Fibroblast of mammary gland (primary cell): ENCODE data around the gene SLC9C2.
A peak's percentile ranks its signal among the peaks of the same experiment; 100 is the strongest.
"Not testable (repeated sequence)": the region's sequence is repeated elsewhere in the genome, so short reads cannot be mapped to it uniquely, and the experiment has no call there.

Source experiments
- DNase-seq: peaks from one replicate; pipeline ENCODE4 v3.0.0-alpha.2; 2010; ENCODE audit warnings: low read depth
- H3K4me3 ChIP-seq: 2 replicates; pipeline ENCODE4 v1.5.1; 2011; ENCODE audit warnings: low read depth, mild to moderate bottlenecking, low read length, moderate library complexity; ENCODE audit not compliant: control insufficient read depth
- TF ChIP-seq, protein P1 (sequence below): conservative IDR thresholded peaks from 2 replicates; pipeline ENCODE4 v1.5.1; 2011; ENCODE audit warnings: low read depth, low read length, inconsistent platforms; ENCODE audit not compliant: control insufficient read depth, insufficient read depth

The SLC9C2 gene

DNA sequence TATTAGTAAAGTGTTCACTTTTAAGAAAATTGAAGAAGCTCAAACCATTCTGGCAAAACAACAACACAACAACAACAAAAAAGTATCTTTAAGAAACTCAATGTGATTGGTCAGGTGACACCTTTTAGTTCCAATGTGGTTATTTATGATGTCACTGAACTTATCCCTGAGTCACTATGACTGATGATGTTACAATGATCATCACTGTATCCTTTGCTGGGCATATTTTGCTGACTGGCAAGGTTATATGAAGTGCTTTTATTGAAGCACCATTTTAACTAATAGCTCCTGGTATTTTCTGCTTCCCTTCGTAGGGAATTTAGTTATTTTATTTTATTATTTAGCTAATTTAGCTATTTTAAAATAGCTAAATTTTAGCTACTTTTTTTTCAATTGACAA lies 32.2 kb upstream of the SLC9C2 start, which contains the start of gene TEX50:
TEX50 (plus strand) TSS at position 223 of the 400 bp plus-strand sequence. CDS start 184 bp downstream, outside the sequence.
- TF ChIP-seq, protein P1, sequence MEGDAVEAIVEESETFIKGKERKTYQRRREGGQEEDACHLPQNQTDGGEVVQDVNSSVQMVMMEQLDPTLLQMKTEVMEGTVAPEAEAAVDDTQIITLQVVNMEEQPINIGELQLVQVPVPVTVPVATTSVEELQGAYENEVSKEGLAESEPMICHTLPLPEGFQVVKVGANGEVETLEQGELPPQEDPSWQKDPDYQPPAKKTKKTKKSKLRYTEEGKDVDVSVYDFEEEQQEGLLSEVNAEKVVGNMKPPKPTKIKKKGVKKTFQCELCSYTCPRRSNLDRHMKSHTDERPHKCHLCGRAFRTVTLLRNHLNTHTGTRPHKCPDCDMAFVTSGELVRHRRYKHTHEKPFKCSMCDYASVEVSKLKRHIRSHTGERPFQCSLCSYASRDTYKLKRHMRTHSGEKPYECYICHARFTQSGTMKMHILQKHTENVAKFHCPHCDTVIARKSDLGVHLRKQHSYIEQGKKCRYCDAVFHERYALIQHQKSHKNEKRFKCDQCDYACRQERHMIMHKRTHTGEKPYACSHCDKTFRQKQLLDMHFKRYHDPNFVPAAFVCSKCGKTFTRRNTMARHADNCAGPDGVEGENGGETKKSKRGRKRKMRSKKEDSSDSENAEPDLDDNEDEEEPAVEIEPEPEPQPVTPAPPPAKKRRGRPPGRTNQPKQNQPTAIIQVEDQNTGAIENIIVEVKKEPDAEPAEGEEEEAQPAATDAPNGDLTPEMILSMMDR: no peak
- no peak within 1 kb of the TSS for H3K4me3 ChIP-seq
- peak; percentile 7 for DNase-seq

DNA sequence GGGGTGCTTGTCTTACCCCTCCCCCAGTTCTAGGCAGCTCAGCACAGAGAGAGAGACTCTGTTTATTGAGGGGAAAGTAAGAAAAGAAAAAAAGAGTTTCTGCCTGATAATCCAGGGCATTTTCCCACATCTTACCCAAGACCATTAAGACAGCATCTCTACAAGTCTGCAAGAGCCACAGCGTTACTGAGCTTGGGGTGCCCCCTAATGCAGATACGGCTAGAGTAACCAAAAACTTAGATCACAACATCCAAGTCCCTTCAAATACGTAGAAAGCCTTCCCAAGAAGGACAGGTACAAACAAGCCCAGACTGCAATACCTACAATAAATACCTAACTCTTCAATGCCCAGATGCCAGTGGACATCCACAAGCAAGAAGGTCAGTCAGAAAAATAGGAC lies 26.0 kb upstream of the SLC9C2 start:
- DNase-seq: peak; percentile 2
- no peak overlapping the region for H3K4me3 ChIP-seq
- TF ChIP-seq, protein P1: no peak

DNA sequence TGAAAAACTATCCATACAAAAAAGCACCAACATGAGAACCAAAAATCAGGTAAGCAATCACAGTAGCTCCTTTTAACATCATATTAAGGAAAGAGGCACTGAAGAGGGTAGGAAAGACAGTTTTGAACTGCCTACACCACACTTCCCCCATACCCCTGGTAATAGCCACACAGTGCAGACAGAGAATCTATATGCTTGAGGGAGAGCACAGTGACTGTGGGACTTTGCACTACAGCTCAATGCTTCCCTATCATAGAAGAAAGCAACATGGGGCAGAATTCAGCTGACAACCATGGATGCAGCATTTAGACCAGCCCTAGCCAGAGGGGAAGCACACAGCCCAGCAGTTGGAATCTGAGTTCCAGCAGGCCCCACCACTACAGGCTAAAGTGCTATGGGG lies 24.4 kb upstream of the SLC9C2 start:
- no peak overlapping the region for H3K4me3 ChIP-seq
- DNase-seq: no peak
- TF ChIP-seq, protein P1: no peak

GRCh38 chr1:173616859-173617258 lies 14.0 kb upstream of the SLC9C2 start:
- DNase-seq: no peak
- TF ChIP-seq, protein P1: no peak

DNA sequence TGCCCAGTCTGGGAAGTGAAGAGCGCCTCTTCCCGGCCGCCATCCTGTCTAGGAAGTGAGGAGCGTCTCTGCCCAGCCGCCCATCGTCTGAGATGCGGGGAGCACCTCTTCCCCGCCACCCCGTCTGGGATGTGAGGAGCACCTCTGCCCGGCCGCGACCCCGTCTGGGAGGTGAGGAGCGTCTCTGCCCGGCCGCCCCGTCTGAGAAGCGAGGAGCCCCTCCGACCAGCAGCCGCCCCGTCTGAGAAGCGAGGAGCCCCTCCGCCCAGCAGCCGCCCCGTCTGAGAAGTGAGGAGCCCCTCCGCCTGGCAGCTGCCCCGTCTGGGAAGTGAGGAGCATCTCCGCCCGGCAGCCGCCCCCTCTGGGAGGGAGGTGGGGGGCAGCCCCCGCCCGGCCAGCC lies 10.2 kb upstream of the SLC9C2 start:
- not testable (repeated sequence) for H3K4me3 ChIP-seq

More at GRCh38 chr1:173616859-173617258, 14.0 kb upstream of the SLC9C2 start:
- H3K4me3 ChIP-seq: no peak overlapping the region

GRCh38 chr1:173608503-173609216 lies 5.8 kb upstream of the SLC9C2 start:
- TF ChIP-seq, protein P1: no peak
- no peak for DNase-seq

More for the DNA sequence above, 10.2 kb upstream of the SLC9C2 start:
- not testable (repeated sequence) for DNase-seq

DNA sequence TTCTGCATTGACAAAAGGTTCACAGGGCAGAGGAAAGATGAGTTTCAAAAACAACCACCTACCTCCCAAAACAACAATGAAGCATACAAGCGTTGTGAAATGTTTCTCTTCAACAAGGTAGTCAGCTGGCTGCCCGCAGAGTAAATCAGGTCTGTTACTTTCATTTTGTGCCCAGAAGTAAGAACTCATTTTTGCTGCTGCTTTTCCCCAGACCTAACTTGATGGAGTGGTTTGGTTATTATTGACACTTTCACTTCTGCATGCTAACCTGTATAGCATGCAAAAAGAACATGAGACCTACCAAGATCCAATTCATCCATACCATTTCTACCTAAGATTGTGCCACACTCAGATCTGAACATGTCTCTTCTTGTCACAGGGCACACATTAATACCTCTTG lies 1.3 kb downstream of the SLC9C2 start:
- no peak for DNase-seq
- H3K4me3 ChIP-seq: no peak overlapping the region
- TF ChIP-seq, protein P1: no peak

More at GRCh38 chr1:173608503-173609216, 5.8 kb upstream of the SLC9C2 start:
- H3K4me3 ChIP-seq: no peak overlapping the region
